IPS-18a (cell line): ENCODE results near the gene AEN.

Source experiments
- H3K27ac ChIP-seq: one replicate; pipeline ENCODE4 v1.5.1; 2013; ENCODE audit warnings: low read length
- H3K27me3 ChIP-seq: one replicate; pipeline ENCODE4 v1.6.1; 2013; ENCODE audit warnings: mild to moderate bottlenecking, low read length; ENCODE audit not compliant: control insufficient read depth, insufficient read depth
- H3K36me3 ChIP-seq: one replicate; pipeline ENCODE4 v1.6.1; 2013; ENCODE audit warnings: low read depth, low read length; ENCODE audit not compliant: control insufficient read depth
- H3K4me1 ChIP-seq: one replicate; pipeline ENCODE4 v1.6.1; 2013; ENCODE audit warnings: low read depth, low read length; ENCODE audit not compliant: control insufficient read depth
- H3K4me3 ChIP-seq: one replicate; pipeline ENCODE4 v1.5.1; 2013; ENCODE audit warnings: low read length
- H3K9ac ChIP-seq: one replicate; pipeline ENCODE4 v1.6.1; 2013; ENCODE audit warnings: mild to moderate bottlenecking, low read length, moderate library complexity
- H3K9me3 ChIP-seq: one replicate; pipeline ENCODE4 v1.6.1; 2013; ENCODE audit warnings: low read depth, low read length; ENCODE audit not compliant: control insufficient read depth

AEN gene

GRCh38 chr15:88664151-88664778 is 43.1 kb downstream of the AEN start:
- Histone ChIP-seq H3K9ac (no peak overlapping the region), H3K9me3 (no peaks in the 10 kb centered on the region), H3K27me3 (no peaks in the 10 kb centered on the region), H3K4me1 (no peaks in the 10 kb centered on the region), H3K27ac (no peak overlapping the region), H3K4me3 (no peak overlapping the region), H3K36me3 (no peaks in the 10 kb centered on the region)

- no peaks in the 10 kb centered on the region for H3K36me3 ChIP-seq
- no peaks in the 10 kb centered on the region for H3K4me1 ChIP-seq
- no peak overlapping the region for H3K27ac ChIP-seq
- H3K4me3 ChIP-seq: no peak overlapping the region
- no peaks in the 10 kb centered on the region for H3K27me3 ChIP-seq
- no peak overlapping the region for H3K9ac ChIP-seq
- H3K9me3 ChIP-seq: no peaks in the 10 kb centered on the region
These were observed 53.5 kb downstream of the AEN start for GRCh38 chr15:88674661-88675060.

GRCh38 chr15:88678755-88679154 is 57.6 kb downstream of the AEN start:
- Histone ChIP-seq H3K4me1 (no peaks in the 10 kb centered on the region), H3K9ac (no peak overlapping the region), H3K27me3 (no peaks in the 10 kb centered on the region), H3K27ac (no peak overlapping the region), H3K9me3 (no peaks in the 10 kb centered on the region), H3K4me3 (no peak overlapping the region), H3K36me3 (no peaks in the 10 kb centered on the region)

GRCh38 chr15:88680241-88681001 is 59.3 kb downstream of the AEN start:
- no peaks in the 10 kb centered on the region for H3K27me3 ChIP-seq
- no peaks in the 10 kb centered on the region for H3K36me3 ChIP-seq
- no peak overlapping the region for H3K27ac ChIP-seq
- no peaks in the 10 kb centered on the region for H3K4me1 ChIP-seq
- no peaks in the 10 kb centered on the region for H3K9me3 ChIP-seq
- no peak overlapping the region for H3K4me3 ChIP-seq
- H3K9ac ChIP-seq: no peak overlapping the region

GRCh38 chr15:88681610-88682221 is 60.6 kb downstream of the AEN start:
- no peak overlapping the region for H3K4me3 ChIP-seq
- no peaks in the 10 kb centered on the region for H3K27me3 ChIP-seq
- no peaks in the 10 kb centered on the region for H3K36me3 ChIP-seq
- no peak overlapping the region for H3K27ac ChIP-seq
- H3K9me3 ChIP-seq: no peaks in the 10 kb centered on the region
- no peak overlapping the region for H3K9ac ChIP-seq
- H3K4me1 ChIP-seq: no peaks in the 10 kb centered on the region
